ENCODE measurements around the gene OAS3.
A peak's percentile ranks its signal among the peaks of the same experiment; 100 is the strongest.

OAS3 gene

GRCh38 chr12:112927475-112927874 is 10.8 kb upstream of the OAS3 start:
- H3K4me1 ChIP-seq (ENCODE audit: low read length): peaks cover 41% of the 10 kb centered on the region
- H3K9me3 ChIP-seq (ENCODE audit: insufficient read depth, low read length): no peaks in the 10 kb centered on the region
- H4K20me1 ChIP-seq (ENCODE audit: insufficient read depth, low read length): no peaks in the 10 kb centered on the region
- no peaks in the 10 kb centered on the region for H3K79me2 ChIP-seq (ENCODE audit: low read length)
- no peak for TF ChIP-seq EZH2phosphoT487 (IDR thresholded peaks at IDR 0.05; ENCODE audit: low read depth)
- TF ChIP-seq CTCF (IDR thresholded peaks at IDR 0.05; ENCODE audit: low read depth, low read length): no peak
- H3K9ac ChIP-seq (ENCODE audit: low read length): no peak overlapping the region
- no peak overlapping the region for H3K27ac ChIP-seq (ENCODE audit: low read length)
- H3K4me2 ChIP-seq (ENCODE audit: low read length): no peak overlapping the region
- no peak overlapping the region for H3K4me3 ChIP-seq (ENCODE audit: low read length)
- no peak overlapping the region for H2AFZ ChIP-seq (ENCODE audit: low read depth, low read length)
- 0 out of 2 replicates have a peak, but pooled peaks cover 6% of the 10 kb centered on the region for H3K27me3 ChIP-seq (ENCODE audit: low read depth, low read length)
- peaks cover 19% of the 10 kb centered on the region for H3K36me3 ChIP-seq (replicated peaks; ENCODE audit: low read depth, low read length)

DNA sequence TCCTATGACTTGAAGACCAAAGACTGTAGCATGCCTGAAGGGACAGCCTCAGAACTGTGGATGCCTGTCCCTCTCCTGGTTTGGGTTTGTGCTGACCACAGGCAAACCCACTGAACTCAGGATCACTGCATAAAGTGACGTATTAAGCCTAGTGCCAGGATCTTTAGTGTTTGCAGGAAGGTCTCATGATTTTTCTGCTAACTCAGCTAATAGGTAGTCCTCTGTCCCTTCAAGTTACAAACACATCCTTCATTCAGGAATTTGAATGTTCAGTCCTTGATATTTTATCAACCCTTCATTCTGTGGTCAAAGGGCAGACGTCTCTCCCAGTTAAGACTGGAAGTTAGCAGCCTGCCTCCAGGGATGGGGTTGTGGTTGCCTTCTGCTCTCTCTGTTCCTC is 10.3 kb upstream of the OAS3 start:
- Histone ChIP-seq H4K20me1 (ENCODE audit: insufficient read depth, low read length) (no peaks in the 10 kb centered on the region), H3K4me1 (ENCODE audit: low read length) (peaks cover 41% of the 10 kb centered on the region), H3K4me3 (ENCODE audit: low read length) (no peak overlapping the region), H3K27ac (ENCODE audit: low read length) (no peak overlapping the region), H3K9ac (ENCODE audit: low read length) (no peak overlapping the region), H3K79me2 (ENCODE audit: low read length) (no peaks in the 10 kb centered on the region), H3K36me3 (replicated peaks; ENCODE audit: low read depth, low read length) (peaks cover 15% of the 10 kb centered on the region), H3K9me3 (ENCODE audit: insufficient read depth, low read length) (no peaks in the 10 kb centered on the region), H3K4me2 (ENCODE audit: low read length) (no peak overlapping the region), H2AFZ (ENCODE audit: low read depth, low read length) (no peak overlapping the region), H3K27me3 (ENCODE audit: low read depth, low read length) (0 out of 2 replicates have a peak, but pooled peaks cover 6% of the 10 kb centered on the region)
- TF ChIP-seq CTCF (IDR thresholded peaks at IDR 0.05; ENCODE audit: low read depth, low read length) (no peak), EZH2phosphoT487 (IDR thresholded peaks at IDR 0.05; ENCODE audit: low read depth) (no peak)

DNA sequence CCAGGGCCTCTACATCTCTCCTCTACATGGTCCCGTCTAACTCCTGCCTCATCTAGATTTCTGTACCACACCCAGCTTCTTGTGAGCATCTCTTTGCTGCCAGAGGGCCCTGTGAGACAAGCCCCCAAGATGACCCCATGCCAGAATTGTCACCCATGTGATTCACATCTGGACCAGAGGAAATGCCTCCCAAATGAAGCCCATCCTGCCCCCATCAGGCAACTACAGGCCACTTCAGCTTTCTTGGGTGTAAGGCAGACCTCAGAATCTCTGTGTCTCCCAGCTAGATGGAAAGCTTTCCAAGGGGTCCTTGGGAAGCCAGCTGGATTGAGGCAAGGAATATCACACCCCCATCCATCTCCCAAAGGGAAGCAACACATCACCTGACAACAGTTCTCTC is 9.3 kb upstream of the OAS3 start:
- Histone ChIP-seq H3K9ac (ENCODE audit: low read length) (no peak overlapping the region), H3K36me3 (replicated peaks; ENCODE audit: low read depth, low read length) (peaks cover 8% of the 10 kb centered on the region), H3K9me3 (ENCODE audit: insufficient read depth, low read length) (no peaks in the 10 kb centered on the region), H4K20me1 (ENCODE audit: insufficient read depth, low read length) (no peaks in the 10 kb centered on the region), H3K27ac (ENCODE audit: low read length) (no peak overlapping the region), H3K4me3 (ENCODE audit: low read length) (no peak overlapping the region), H3K27me3 (ENCODE audit: low read depth, low read length) (0 out of 2 replicates have a peak, but pooled peaks cover 6% of the 10 kb centered on the region), H3K4me2 (ENCODE audit: low read length) (no peak overlapping the region), H3K79me2 (ENCODE audit: low read length) (no peaks in the 10 kb centered on the region), H3K4me1 (ENCODE audit: low read length) (peaks cover 36% of the 10 kb centered on the region), H2AFZ (ENCODE audit: low read depth, low read length) (no peak overlapping the region)
- TF ChIP-seq EZH2phosphoT487 (IDR thresholded peaks at IDR 0.05; ENCODE audit: low read depth): no peak
- peak; percentile 54 for TF ChIP-seq CTCF (IDR thresholded peaks at IDR 0.05; ENCODE audit: low read depth, low read length)

DNA sequence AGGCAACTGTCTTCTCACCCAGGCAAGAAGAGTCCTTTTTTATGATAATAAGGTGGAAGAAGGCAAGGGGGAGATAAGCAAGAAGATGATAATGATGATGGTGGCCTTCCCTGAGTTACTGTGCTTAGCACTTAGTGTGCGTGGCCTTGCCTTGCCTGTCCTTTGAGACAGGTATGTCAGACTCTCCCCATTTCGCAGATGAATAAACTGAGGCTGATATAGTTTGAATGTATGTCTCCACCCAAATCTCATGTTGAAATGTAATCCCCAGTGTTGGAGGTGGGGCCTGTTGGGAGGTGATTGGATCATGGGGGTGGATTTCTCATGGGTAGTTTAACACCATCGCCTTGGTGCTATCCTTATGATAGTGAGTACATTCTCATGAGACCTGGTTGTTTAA is 8.6 kb upstream of the OAS3 start:
- Histone ChIP-seq H3K27ac (ENCODE audit: low read length) (no peak overlapping the region), H3K4me2 (ENCODE audit: low read length) (no peak overlapping the region)
- TF ChIP-seq CTCF (IDR thresholded peaks at IDR 0.05; ENCODE audit: low read depth, low read length): no peak
- TF ChIP-seq EZH2phosphoT487 (IDR thresholded peaks at IDR 0.05; ENCODE audit: low read depth): no peak

More for the DNA sequence above, 8.6 kb upstream of the OAS3 start:
- Histone ChIP-seq H2AFZ (ENCODE audit: low read depth, low read length) (no peak overlapping the region), H3K79me2 (ENCODE audit: low read length) (no peaks in the 10 kb centered on the region), H3K36me3 (replicated peaks; ENCODE audit: low read depth, low read length) (peaks cover 8% of the 10 kb centered on the region), H3K9me3 (ENCODE audit: insufficient read depth, low read length) (no peaks in the 10 kb centered on the region), H3K9ac (ENCODE audit: low read length) (no peak overlapping the region), H3K4me1 (ENCODE audit: low read length) (peaks cover 29% of the 10 kb centered on the region), H3K4me3 (ENCODE audit: low read length) (no peak overlapping the region), H3K27me3 (ENCODE audit: low read depth, low read length) (0 out of 2 replicates have a peak, but pooled peaks cover 6% of the 10 kb centered on the region), H4K20me1 (ENCODE audit: insufficient read depth, low read length) (no peaks in the 10 kb centered on the region)

All from OCI-LY3 (cell line).